Hindlimb muscle (tissue), 1 donor: ENCODE measurements around the gene LRRC7. TPM values are rescaled to one million over a fixed set of nuclear protein-coding genes. Genes with fewer than 3 reads are reported as not detected.
"Not testable (repeated sequence)": the region's sequence is repeated elsewhere in the genome, so short reads cannot be mapped to it uniquely, and the experiment has no call there.

Experiments used
- DNase-seq: peaks from one replicate; pipeline ENCODE4 v3.0.0-alpha.2; 2013
- polyA plus RNA-seq: library from polyadenylated mRNA; unstranded; fragments of 120-200 nt; gene quantifications from one replicate; pipeline ENCODE4 v1.2.1, GENCODE V29; 2013; ENCODE audit not compliant: insufficient read length

The LRRC7 gene
- polyA plus RNA-seq, 1 donor: 18.9 TPM

DNA sequence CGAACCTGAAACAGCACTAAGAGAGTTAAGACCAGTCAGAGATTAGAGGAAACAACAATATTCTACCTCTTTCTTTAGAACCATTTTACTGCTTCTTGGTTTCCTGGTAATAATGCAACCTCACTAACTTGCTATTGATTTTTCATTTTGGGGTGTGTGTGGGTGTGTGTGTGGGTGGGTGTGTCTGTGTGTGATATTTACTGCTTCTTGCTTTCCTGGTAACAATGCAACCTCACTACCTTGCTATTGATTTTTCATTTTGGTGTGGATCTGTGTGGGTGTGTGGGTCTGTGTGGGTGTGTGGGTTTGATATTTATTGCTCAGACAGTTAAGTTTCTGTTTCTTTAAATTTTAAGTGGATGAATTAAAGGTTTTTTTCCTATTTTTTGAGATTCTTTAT is 208.8 kb downstream of the LRRC7 start:
- no peak for DNase-seq

DNA sequence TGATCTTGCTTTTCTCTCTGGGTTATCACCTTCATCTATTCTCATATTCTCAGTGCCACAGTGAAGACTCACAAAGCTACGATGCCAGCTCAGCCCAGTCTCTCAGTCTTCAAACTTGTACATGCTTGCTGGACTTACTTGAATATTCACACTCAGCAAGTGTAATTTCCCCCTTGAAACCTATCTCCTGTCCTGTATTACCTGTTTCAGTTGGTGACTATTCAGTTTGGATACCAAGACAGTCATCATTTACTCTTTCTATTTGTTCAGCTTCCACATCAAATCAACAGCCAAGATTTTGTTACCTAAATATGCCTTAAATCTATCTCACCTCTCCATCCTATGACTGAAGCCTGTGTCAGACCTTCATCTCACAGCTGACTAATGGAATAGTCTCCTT is 209.7 kb downstream of the LRRC7 start:
- DNase-seq: no peak

DNA sequence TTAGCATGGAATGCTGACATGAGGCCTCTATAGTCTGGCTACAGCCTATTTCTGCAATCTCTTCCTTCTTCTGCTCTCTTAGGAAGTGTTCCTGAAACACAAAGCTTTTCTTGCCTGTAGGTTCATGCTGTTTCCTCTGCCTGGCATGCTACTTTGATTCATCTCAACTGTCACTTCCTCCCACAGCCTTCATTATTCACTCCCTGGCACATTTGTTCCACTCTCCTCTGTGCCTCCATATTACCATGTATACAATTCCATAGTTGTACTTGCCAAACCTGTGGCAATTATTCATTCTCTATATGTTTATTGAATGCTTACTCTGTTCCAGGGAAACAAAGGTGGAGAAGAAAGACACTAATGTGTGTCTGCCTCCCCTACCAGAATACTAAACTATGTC is 210.2 kb downstream of the LRRC7 start:
- no peak for DNase-seq

DNA sequence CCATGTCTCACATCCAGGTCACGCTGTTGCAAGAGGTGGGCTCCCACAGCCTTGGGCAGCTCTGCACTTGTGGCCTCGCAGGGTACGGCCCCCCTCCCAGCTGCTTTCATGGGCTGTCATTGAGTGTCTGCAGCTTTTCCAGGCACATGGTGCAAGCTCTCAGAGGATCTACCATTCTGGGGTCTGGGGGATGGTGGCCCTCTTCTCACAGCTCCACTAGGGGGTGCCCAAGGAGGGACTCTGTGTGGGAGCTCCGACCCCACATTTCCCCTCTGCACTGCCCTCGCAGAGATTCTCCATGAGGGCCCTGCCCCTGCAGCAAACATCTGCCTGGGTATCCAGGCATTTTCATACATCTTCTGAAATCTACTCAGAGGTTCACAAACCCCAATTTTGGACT is 219.4 kb downstream of the LRRC7 start:
- DNase-seq: no peak

DNA sequence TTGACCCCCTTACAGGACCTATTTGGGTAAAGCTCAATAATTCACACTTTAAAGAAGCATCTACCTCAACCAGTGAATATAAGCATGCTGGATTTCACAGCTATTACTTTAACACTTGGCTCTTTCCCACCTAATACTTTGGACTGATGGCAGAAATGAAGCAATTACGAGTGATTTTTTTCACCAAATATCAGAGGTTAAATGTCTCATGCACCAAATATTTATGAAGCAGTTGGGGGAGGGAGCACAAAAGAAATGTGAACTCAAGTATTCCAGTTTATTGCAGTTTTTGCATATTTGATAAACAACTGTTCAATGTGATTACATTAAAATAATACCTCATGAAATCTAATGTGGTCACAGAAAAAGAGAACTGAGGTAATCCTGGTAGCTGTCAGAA is 223.6 kb downstream of the LRRC7 start:
- DNase-seq: no peak

DNA sequence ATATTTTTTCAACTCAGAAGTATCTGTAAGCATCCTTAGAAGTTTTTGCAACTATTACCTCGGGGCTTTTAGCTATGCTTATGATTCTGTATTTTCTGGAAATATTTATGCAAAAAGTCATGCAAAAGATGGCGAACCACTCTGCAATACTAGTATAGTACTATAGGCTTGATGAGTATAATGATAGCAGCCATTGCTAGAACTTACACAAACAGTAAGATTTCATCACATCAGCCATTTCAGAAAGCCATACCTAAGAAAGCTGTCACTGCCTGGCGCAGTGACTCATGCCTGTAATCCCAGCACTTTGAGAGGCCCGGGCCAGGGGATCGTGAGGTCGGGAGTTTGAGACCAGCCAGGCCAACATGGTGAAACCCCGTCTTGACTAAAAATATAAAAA is 227.1 kb downstream of the LRRC7 start:
- no peak for DNase-seq

DNA sequence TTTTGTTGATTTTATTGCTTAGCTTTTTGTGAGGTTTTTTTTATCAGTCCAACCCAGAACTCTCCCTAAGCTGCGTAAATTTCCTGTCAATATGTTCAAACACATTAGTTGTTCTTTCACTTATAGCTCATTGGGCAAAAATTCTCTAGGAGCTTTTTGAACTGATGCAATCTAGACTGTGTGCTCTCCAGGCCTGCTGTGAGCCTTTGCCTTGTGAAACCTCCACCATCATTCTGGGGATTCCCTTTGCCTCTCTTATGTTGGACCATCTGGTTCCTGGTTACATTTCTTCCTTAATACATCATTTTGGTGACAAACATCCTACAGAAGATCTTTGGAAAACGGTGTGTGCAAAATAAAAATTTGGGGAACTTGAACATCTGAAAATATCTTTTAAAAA is 247.2 kb downstream of the LRRC7 start:
- DNase-seq: no peak

DNA sequence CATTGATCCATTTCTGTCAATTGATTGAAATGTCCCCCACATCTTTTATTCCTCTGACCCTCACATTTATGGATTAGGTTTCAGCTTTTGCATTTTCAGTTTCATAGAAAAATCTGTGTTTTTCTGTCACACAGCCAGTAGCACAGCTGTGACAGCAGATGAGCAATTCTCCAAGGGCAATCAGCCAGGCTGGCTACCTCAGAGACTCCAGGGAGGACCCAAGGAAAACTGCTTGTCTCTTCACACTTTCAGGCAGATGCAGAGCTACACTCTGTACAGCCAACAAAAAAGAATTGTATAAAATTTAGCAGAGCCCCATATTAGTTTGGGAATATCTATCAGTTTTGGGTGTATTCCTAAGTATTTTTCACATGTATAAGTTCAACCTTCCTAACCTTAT is 257.2 kb downstream of the LRRC7 start:
- peak; percentile 80 for DNase-seq

DNA sequence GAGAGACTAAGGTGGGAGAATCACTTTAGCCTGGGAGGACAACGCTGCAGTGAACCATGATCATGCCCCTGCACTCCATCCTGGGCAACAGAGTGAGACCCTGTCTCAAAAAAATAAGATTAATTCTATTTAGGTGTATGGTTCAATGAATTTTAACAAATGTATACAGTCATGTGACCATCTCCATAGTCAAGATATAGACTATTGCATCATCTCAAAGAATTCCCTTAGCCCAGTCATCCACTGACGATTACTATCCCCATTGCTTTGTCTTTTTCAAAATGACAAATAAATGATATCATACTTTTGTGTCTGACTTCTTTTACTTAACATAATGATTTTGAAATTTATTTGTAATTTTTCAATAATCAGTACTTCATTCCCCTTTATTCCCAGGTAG is 260.0 kb downstream of the LRRC7 start:
- no peak for DNase-seq

DNA sequence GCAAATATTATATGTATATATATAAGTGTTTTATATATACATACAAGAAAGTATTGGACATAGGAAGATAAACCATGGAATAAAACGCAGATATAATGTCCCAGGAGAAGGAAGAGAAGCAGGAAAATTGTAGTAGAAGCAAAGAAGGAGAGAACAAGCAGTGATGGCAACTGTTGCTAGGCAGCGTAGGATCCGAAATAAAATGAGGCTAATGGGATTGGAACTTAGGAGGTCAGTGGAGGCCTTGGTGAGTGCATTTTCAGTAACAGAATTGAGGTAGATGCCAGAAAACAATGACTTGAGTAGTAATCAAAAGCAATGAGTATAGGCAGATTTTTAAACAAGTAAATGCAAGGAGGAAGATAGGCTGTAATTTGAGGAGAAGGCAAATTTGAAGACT is 265.8 kb downstream of the LRRC7 start:
- DNase-seq: peak; percentile 62

DNA sequence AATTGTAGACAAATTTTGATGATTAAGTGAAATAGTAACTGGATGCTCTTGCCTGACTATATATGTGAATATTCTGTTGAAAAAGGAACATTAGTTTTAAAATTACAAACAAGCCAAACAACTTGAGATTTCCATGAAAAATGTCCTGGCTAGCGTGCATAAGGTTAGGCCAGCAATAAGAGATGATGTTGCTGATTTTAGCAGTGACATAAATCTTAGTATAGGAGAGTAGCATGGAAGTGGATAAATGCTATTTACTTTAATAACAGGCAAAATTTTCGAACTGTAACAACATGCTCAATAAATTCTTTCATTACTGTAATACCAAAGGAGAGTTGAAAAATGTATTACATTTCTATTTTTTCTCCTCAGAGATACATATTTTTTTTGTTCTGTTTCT is 266.6 kb downstream of the LRRC7 start:
- DNase-seq: peak; percentile 29

DNA sequence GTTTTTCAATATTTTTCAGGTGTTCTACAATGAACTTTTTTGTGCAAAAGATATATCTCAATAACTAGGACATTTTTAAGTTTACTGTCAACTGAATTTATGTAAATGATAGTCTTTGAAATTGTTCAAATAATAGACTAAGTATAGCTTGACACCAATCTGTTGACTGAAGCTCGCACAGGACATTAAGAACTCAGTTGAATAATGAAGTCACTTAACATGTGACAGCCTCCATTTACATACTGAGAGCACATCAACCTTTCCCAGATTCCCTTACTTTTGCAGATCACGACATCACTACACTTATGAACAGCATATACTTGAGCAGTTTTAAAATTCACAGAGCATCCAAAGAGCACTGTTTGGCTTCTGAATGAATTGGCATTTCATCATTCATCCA is 268.2 kb downstream of the LRRC7 start:
- DNase-seq: no peak

DNA sequence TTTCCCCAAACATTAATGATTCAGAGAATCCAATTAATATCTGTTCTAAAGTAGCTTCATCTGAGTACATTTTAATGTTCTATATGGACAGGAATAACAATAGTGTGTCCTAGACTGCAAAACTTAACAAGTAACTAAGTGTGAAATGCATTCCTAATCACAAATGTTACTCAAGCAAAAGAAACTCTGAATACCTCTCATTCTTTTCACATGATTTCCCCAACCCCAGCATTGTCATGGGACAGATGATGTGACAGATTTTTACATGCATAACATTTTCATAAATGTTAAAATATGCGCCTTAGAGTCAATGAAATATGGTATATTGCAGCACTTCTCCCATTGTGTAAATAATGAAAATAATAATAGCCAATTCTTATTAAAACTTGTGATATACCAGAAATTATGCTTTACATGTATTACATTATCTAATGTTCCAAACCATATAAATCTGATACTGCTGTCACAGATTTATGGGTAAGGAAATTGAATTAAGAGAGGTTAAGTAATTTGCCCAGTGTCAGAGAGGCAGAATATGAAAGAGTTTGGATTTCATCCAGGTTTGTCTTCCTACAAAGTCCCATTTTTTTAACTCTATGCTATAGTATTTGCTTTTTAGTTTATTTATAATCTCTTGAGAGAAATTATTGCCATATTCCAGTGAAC is 269.4 kb downstream of the LRRC7 start:
- no peak for DNase-seq

DNA sequence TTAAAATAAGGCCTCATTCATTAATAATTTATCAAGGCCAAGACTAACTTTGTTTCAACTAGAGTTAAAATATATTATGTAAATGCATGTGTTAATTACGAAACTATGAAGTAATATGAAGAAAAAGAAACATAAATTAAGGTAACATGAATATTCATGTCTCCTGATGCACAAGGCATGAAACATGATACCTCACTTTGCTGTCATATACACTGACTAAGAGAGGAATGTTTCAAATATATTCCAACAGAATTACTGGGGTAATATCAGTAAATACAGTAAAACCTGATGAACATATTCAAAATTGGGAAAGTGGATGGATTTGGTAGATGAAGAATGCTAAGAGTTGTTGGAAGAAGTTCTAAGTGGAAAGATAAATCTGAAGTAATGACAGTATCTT is 274.6 kb downstream of the LRRC7 start:
- DNase-seq: no peak

DNA sequence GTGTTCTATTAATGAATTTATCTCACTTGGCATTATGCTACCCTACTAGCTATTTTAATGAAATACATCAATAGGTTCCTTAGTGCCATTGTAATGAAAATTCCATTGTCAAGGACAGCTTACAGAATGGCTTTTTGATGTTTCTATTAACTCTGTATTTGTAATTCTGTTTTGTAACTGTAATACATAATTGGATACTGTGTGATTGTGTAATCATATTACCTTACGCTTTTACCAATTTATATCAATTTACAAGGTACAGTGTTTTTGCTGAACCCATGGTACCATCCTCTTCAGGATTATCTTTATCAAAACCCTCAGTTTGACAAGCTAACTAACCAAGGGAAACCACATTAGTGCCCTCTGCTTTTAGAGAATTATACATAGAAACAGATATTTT is 277.9 kb downstream of the LRRC7 start:
- no peak for DNase-seq

DNA sequence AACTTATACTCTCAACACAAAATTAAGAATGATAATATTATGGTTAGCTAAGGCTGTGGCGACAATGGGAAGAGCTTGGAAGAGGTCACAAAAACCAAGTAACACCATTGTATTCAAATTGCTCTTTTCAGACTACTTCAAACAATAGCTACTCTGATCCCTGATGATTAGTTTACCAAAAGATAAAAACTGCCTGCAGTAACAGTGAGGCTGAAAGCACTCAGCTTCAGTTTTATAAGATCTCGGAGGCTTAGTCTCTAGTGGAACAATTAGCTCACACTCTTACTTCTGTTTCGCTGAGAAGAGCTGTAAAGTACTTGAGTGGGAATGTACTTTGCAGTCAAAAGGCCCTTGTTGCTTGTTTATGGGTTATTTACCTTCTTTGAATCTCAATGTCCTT is 278.5 kb downstream of the LRRC7 start:
- no peak for DNase-seq

DNA sequence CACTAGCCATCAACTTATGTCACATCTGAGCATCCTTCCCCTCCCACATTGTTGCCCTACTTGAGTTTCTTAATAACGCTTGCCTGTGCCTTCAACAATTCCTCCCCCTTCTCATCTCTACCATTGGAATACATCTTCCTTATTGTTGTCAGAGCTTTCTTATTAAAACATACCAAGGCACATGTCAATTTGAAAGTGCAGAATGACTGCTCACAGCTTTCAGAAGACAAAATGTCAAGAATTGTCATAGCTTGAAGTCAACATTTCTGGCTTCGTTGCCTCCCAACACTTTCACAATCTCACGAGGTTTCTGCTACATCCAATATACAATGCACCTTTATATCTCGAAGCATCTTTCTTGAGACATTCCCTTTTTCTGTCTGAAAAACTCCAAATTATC is 279.9 kb downstream of the LRRC7 start:
- no peak for DNase-seq

DNA sequence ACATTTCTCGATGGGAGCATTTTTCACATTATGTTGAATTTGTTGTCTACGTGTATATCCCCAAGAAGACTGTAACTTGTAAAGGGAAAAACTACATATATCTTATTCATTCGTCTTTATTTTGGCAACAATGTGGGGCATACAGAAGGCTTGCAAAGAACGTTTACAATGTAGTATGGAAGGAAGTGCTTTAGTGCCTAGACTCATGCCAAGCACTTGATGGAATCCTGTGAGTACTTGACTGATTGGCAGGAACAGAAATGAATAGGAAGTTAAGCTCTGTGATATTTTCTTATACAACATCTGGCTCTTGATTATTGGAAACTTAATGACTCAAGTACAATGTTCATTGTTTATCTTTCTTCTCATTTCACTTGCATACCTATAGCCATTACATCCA is 284.4 kb downstream of the LRRC7 start:
- no peak for DNase-seq

DNA sequence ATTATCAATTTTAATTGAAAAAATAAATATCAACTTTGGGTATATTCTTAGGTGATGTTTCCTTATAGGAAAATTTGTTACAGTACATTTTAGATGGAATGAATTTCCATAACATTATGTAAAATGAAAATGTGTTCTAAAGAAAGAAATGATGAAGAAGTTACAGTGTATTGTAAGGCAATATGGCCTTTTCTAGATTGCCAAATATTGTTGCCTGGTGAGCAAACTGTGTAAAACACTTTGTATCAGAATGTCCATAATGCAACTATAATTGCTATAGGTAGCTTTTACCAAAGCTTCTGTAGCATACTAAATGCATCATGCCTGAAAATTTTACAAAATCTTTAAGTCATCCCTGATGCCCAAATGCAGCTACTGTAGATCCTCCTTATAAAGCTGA is 285.0 kb downstream of the LRRC7 start:
- no peak for DNase-seq

DNA sequence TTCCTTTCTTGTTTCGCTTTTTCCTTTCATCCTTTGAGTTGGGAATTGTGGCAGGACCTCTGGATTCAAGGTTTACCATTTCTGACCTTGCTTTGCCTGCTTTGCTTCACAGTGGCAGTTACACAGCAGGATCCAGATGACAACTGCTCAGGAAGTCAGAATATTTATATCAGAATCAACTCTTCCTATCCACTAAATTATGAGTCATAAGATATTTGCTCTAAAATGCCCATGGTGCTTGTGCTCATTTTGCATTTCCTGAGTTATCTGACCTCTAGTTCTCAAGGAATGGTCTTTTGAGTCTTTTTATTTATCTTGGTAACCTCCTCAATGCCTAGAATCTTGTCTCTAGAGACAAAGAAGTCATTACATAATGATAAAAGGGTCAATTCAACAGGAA is 290.8 kb downstream of the LRRC7 start:
- no peak for DNase-seq

DNA sequence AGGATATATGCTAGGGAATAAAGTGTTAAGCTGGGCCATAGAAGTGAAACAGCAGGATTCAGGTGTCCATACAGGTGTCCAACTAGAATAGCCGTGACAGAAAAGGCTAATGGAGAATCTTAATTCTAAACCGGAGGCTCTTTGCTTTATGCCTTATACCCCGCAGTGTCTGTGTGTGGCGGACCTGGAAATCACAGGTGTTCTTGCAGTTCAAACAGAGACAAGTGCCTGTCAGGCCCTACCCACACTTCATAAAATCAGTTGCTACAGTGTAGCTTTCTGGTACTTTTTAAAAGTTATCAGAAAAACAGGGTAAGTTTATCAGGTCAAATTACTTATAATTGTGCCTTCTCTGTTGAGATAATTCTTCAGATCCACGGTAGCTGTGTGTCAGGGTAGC is 293.9 kb downstream of the LRRC7 start:
- DNase-seq: no peak

DNA sequence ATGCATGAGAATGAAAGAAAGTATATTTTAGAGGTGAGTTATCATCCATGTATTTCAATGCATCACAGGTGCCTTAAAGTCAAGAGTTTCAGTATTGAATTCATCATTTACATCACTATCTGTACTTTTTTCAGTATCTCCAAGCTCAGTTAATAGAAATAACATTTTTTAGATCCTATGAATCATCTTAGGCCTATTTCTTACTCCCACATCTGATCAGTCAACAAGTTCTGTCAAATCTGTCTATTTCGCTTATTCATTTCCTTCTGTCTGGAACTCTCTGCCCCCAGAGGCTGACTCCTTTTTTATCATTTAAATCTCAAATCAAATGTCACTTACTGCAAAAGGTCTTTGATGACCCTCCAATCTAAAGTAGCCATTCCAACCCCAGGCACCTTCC is 295.2 kb downstream of the LRRC7 start:
- DNase-seq: no peak

DNA sequence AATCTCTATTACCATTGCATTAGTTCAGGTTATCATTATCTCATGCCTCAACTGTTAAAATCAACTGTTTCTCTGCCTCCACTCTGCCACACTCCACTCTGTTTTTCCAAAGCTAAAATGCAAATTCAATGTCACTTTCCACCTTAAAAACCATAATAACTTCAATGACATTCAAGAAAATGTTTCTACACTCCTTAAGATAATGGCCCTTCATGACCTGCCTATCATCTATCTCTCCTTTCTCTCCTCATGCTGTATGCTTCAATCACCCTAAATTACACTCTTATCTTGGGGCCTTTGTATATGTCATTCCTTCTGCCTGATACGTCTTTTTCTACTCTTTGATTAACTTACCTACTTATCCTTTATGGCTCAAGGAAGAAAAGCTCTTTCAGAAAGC is 296.0 kb downstream of the LRRC7 start:
- DNase-seq: no peak

DNA sequence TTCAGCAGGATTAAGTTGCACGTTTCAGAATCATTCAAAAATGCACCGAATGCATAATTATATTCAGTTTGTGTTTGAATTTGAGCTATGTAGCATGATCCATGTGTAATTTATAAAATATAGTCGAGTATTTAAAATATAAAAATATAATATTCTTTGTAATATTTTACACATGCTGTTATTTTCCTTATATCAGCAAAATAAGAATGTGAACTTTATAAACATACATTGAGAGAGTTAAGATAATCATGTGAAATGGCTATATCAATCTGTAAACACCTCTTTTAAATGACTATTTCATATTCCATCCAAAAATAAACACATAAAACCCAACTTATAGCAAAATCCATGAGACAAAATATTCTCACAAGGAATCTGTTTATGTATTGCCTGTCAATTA is 303.7 kb downstream of the LRRC7 start:
- DNase-seq: no peak

DNA sequence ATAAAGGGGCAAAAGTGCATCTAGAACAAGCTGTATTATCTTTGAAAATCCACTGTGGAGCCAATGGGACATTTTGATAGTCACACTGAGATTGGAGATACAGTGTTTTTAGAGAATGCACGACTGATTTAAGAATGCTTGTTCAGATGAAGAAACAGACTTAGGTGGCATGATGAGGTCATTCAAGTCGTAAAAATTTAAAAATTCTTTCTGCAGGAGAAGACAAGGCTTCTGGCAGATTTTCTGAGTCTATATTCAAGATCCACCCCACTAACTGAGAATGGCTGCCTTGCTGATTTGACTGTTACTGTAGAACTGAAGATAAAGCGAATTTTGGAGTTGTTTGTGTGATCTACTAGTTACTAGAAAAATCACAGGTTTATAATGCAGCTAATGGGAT is 310.6 kb downstream of the LRRC7 start:
- DNase-seq: no peak

DNA sequence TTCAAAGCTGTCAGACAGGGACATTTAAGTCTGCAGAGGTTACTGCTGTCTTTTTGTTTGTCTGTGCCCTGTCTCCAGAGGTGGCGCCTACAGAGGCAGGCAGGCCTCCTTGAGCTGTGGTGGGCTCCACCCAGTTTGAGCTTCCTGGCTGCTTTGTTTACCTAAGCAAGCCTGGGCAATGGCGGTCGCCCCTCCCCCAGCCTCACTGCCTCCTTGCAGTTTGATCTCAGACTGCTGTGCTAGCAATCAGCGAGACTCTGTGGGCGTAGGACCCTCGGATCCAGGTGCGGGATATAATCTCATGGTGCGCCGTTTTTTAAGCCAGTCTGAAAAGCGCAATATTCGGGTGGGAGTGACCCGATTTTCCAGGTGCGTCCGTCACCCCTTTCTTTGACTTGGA is 320.3 kb downstream of the LRRC7 start:
- DNase-seq: not testable (repeated sequence)
